T-helper 2 cell treated with Interferon-gamma antibody and Interleukin-4, amounts not matched to agents 5 μg/mL and 100 μg/mL, for 36 hours (primary cell): ENCODE data around the gene ZNF3.

Source experiments
- DNase-seq: peaks from one replicate; pipeline ENCODE4 v3.0.0; 2021; ENCODE audit warnings: low spot score
- H3K27ac Mint-ChIP-seq: one replicate; pipeline ENCODE4 v1.8.0; 2021; ENCODE audit warnings: mild to moderate bottlenecking, mixed read lengths
- H3K27me3 Mint-ChIP-seq: one replicate; pipeline ENCODE4 v1.8.0; 2021; ENCODE audit warnings: low read depth, mixed read lengths
- H3K36me3 Mint-ChIP-seq: one replicate; pipeline ENCODE4 v1.8.0; 2021; ENCODE audit warnings: low read depth, mixed read lengths
- H3K4me1 Mint-ChIP-seq: one replicate; pipeline ENCODE4 v1.8.0; 2021; ENCODE audit warnings: low read depth, mixed read lengths
- H3K4me3 Mint-ChIP-seq: one replicate; pipeline ENCODE4 v1.8.0; 2022; ENCODE audit warnings: mild to moderate bottlenecking, moderate library complexity, mixed read lengths
- H3K9me3 Mint-ChIP-seq: one replicate; pipeline ENCODE4 v1.8.0; 2021; ENCODE audit warnings: mixed read lengths

ZNF3 gene

DNA sequence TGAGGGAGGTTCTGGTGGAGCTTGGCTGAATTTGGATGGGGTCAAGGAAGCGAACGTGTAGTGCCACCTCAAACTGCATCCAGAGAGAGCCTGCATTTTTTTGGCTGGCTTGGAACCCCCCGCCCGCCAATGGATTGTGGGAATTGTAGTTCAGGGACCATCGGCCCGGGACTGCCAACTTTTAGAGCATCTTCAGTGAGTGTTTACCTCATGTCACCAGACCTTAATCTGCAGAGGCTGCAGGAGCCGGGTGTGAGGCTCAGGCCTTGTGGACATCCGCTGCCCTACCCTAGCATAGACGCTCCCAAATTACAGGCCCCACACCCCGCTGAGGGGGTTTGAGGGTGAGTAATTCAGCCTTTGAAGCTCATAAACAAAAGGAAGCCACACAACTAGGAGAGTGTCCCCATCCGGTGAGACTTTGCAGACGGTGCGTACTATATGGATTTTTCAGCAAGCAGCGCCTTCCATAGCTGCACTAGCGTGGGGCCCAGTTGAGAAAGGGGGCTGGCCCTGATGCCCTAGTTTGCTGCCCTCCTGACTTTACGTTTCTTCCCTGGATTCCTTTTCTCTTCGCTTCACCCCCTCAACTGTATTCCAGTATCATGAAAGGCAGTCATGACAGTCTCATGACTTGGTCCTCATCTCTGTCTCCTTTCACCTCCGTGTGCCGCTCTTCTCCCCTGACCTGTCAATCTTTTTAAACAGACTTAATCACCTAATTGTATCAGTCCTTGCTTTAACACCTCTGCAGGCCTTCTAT is 38.6 kb upstream of the ZNF3 start:
- Mint-ChIP-seq H3K27me3 (no peaks in the 10 kb centered on the region), H3K36me3 (peaks cover 20% of the 10 kb centered on the region), H3K4me1 (peaks cover 21% of the 10 kb centered on the region), H3K9me3 (no peaks in the 10 kb centered on the region), H3K4me3 (peak overlapping the region; percentile 96), H3K27ac (peak overlapping the region; percentile 97)
- DNase-seq = peak; percentile 71

DNA sequence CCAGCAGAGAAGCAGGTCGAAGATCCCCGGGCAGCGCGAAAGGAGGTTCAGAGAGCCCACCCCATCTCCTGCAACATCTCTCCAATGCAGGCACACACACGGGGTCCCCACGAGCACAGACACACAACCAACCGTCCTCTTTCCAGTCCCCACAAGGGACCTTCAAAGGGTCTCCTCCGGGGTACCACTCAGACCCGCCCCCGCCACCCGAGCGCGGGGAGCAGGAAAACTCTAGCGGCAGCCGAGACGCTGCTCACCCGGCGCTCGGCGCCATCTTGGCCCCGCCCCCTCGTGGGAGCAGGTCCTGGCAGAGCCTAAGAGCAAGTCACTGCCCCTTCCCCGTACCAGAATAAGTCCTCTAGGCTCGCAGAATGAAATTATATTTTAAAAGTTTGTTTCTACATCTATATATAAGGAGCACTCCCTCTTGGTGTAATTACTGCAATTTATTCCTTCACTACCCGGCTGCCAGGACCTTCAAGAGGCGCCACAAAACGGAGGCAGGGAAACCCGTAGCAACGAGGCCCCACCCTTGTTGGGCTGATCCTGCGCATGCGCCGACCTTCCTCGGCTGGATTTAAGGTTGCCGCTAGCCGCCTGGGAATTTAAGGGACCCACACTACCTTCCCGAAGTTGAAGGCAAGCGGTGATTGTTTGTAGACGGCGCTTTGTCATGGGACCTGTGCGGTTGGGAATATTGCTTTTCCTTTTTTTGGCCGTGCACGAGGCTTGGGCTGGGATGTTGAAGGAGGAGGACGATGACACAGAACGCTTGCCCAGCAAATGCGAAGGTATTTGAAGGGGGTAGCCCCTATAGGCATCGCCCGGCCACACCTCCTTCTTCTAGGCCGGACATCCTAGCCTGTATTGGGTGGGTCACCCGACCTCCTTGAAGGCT is 37.8 kb upstream of the ZNF3 start, which contains the start of the genes CNPY4 and TAF6:
TSS of gene CNPY4 (plus strand) at position 563 of the 898 bp plus-strand sequence. CDS start at position 674, 111 bp downstream.
TSS of gene TAF6 (minus strand) at position 287 of the 898 bp plus-strand sequence. CDS start 5,149 bp downstream, outside the sequence.
- H3K4me3 Mint-ChIP-seq = peak within 1 kb of the TSS; percentile 96
- peaks cover 13% of the 10 kb centered on the region for H3K4me1 Mint-ChIP-seq
- no peaks in the 10 kb centered on the region for H3K9me3 Mint-ChIP-seq
- no peaks in the 10 kb centered on the region for H3K27me3 Mint-ChIP-seq
- H3K36me3 Mint-ChIP-seq = peaks cover 12% of the 10 kb centered on the region
- peak within 1 kb of the TSS; percentile 97 for H3K27ac Mint-ChIP-seq
- peak; percentile 93 for DNase-seq

DNA sequence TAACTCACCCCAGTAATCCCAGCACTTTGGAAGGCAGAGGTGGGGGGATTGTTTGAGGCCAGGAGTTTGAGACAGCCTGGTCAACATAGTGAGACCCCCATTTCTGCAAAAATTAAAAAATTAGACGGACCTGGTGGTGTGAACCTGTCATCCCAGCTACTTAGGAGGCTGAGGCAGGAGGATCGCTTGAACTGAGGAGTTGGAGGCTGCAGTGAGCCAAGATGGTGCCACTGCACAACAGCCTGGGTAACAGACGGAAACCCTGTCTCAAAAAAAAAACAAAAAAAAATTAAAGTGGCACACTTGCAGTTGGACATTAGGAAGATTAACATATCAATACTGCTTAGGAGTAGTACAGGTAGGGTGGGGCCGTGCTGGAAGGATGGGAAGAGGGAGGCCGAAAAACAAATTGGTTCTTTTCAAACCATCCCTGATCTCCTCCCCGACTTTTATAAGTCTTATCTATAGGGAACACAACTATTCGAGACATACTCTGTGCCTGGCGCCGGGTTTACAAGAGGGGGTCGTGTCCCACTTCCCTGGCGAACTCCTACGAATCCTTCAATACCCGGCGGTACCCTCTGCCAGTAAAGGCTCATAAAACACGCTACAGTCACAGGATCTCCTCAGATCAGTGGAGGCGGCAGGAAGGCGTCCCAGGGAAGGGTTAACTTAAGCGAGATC is 37.0 kb upstream of the ZNF3 start:
- peaks cover 13% of the 10 kb centered on the region for H3K36me3 Mint-ChIP-seq
- peaks cover 11% of the 10 kb centered on the region for H3K4me1 Mint-ChIP-seq
- H3K9me3 Mint-ChIP-seq = no peaks in the 10 kb centered on the region
- no peaks in the 10 kb centered on the region for H3K27me3 Mint-ChIP-seq
- H3K4me3 Mint-ChIP-seq = peak overlapping the region; percentile 96
- no peak for DNase-seq
- H3K27ac Mint-ChIP-seq = peak overlapping the region; percentile 97

DNA sequence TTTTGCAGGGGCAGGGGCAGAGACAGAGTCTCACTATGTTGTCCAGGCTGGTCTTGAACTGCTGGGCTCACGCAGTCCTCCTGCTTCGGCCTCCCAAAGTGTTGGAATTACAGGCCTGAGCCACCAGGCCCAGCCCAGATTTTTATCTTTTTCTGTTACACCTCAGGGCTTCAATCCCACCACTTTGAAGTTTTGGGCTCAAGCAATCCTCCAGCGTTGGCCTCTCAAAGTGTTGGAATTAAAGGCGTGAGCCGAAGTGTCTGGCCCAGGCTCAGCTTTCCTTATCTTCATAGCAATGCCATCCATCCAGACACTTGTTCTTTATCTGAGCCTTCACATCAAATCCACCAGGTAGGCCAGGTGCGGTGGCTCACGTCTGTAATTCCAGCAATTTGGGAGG is 33.5 kb upstream of the ZNF3 start:
- Mint-ChIP-seq H3K4me3 (no peak overlapping the region), H3K27me3 (no peaks in the 10 kb centered on the region), H3K36me3 (peaks cover 30% of the 10 kb centered on the region), H3K4me1 (peaks cover 4% of the 10 kb centered on the region), H3K27ac (no peak overlapping the region), H3K9me3 (no peaks in the 10 kb centered on the region)
- DNase-seq = no peak

DNA sequence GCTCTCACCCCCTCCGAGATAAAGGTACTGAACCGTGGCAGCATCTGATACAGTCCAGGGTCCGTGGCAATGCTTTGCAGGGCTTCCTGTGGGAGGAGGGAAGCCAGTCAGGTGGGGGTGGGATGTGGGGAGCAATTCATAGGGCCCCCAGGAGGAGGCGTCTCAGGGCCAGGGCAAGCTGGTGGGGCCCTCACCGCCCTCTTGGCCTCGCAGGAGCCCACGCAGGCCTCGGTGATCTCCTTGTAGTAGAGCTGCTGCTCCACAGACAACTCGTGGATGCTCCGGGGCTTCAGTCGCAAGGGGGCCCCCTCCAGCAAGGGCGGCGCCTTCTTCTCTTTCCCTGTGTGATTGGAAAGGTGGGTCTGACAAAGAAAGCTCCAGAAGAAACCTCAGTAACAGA is 30.4 kb upstream of the ZNF3 start:
- no peaks in the 10 kb centered on the region for H3K27me3 Mint-ChIP-seq
- H3K36me3 Mint-ChIP-seq = peaks cover 43% of the 10 kb centered on the region
- no peak overlapping the region for H3K4me3 Mint-ChIP-seq

DNA sequence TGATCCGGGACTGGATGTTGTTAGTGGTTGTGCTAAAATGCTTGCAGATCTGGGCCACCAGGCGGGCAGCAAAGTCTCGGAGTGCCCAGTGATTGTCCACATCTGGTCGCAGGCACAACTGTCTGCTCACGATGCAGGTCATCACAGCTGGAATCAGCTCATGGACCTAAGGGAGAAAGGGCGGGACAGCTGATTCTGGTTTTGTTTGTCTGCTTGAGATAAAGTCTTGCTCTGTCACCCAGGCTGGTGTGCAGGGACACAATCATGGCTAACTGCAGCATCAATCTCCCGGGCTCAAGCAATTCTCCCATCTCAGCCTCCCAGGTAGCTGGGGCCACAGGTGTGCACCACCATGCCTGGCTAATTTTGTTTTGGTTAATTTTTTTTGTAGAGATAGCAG is 29.6 kb upstream of the ZNF3 start:
- no peak for DNase-seq
- Mint-ChIP-seq H3K4me1 (no peaks in the 10 kb centered on the region), H3K4me3 (no peak overlapping the region), H3K27ac (no peak overlapping the region), H3K9me3 (no peaks in the 10 kb centered on the region), H3K36me3 (peaks cover 43% of the 10 kb centered on the region), H3K27me3 (no peaks in the 10 kb centered on the region)

More for the DNA sequence above, 30.4 kb upstream of the ZNF3 start:
- no peak for DNase-seq
- no peak overlapping the region for H3K27ac Mint-ChIP-seq
- H3K4me1 Mint-ChIP-seq = no peaks in the 10 kb centered on the region
- H3K9me3 Mint-ChIP-seq = no peaks in the 10 kb centered on the region

DNA sequence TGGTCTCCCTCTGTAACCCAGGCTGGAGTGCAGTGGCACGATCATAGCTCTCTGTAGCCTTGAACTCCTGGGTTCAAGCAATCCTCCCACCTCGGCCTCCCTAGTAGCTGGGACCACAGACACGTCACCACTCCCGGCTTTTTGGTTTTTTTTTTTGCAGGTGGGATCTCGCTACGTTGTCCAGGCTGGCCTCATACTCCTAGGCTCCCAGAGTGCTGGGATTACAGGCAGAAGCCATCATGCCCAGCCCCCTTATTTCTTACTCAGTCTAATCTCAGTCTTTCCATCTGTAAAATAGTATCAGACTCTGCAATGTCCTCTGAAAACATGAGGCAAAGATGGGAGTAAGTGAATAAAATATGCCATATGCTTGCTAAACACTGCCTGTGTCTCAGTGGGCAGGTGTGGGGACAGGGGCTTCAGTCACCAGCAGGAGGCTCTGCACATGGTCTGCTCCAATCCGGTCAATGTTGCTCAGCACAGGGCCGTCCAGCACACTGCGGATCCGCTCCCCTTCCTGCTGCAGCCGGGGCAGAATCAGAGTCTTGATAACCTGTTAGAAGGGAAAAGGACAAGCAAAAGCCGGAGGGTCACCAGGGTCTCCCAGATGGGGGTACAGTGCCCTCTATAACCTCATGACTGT is 28.1 kb upstream of the ZNF3 start:
- H3K9me3 Mint-ChIP-seq = no peaks in the 10 kb centered on the region
- H3K27me3 Mint-ChIP-seq = no peaks in the 10 kb centered on the region
- H3K27ac Mint-ChIP-seq = no peak overlapping the region
- no peak for DNase-seq
- H3K36me3 Mint-ChIP-seq = peaks cover 39% of the 10 kb centered on the region
- no peaks in the 10 kb centered on the region for H3K4me1 Mint-ChIP-seq
- H3K4me3 Mint-ChIP-seq = no peak overlapping the region

DNA sequence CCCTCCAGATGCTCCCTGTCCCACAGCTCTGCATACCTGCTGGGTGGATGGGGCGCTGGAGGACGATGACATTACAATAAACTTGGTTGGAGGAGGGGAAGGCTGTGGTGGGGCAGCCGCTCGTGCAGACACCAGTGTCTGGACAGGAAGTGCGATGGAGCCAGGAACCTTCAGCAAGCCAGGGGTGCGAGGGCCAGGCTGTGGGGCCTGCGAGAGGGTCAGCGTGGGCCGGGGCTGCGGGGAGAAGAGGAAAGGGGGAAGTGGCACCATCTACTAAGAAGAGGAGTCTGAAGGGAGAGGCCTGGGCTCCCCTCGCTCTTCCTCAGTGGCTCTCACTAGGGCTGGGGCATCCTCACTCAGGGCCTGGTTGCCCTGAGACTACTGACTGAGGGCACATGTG is 26.4 kb upstream of the ZNF3 start:
- no peak overlapping the region for H3K27ac Mint-ChIP-seq
- H3K36me3 Mint-ChIP-seq = peaks cover 34% of the 10 kb centered on the region
- no peak overlapping the region for H3K4me3 Mint-ChIP-seq
- H3K27me3 Mint-ChIP-seq = no peaks in the 10 kb centered on the region
- no peak for DNase-seq
- H3K4me1 Mint-ChIP-seq = peaks cover 3% of the 10 kb centered on the region
- no peaks in the 10 kb centered on the region for H3K9me3 Mint-ChIP-seq

DNA sequence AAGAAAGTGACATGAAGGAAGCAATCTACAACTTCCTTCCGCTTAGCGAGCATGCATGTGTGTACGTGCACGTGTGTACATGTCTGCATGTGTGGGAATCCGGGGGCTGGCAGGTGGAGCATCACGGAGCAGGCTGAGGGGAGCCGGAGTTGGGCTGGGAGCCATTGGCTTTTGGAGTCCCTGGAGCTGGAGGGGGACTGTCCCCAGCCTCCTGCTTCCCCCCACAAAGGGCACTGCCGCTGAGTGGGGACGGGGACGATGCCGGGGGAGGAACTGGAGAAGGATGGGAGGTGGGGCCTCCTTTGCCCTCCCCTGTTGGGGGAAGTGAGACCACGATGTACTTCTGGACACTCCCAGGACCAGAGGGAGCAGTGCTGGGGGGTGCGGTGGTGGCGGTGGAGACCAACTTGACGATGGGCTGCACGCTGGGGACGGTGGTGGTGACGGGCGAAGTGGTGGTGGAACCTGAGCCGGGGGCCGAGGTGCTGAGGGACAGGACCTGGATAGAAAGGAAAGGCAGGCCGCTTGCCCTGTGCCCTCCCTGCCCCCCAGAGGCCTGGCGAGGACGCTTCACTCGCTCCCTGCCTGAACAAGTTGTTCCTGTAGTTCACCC is 25.7 kb upstream of the ZNF3 start:
- no peaks in the 10 kb centered on the region for H3K27me3 Mint-ChIP-seq
- DNase-seq = no peak
- no peak overlapping the region for H3K4me3 Mint-ChIP-seq
- no peak overlapping the region for H3K27ac Mint-ChIP-seq
- peaks cover 9% of the 10 kb centered on the region for H3K4me1 Mint-ChIP-seq
- H3K9me3 Mint-ChIP-seq = no peaks in the 10 kb centered on the region
- peaks cover 33% of the 10 kb centered on the region for H3K36me3 Mint-ChIP-seq

DNA sequence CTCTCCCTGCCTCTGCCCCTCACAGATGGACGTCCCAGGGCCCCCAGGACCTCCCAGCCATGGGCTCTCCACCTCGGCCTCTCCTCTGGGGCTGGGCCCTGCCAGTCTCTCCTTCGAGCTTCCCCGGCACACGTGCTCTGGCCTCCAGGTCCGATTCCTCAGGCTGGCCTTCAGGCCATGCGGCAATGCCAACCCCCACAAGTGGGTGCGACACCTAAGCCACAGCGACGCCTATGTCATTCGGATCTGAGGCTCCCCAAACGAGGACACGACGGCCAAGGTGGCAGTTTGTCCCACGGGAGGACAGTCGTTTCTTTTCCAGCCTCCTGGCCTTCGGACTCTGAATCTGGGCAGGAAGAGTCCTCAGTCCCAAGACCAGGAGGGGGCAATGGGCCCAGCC is 25.1 kb upstream of the ZNF3 start:
- Mint-ChIP-seq H3K4me3 (no peak overlapping the region), H3K27ac (no peak overlapping the region), H3K4me1 (peaks cover 9% of the 10 kb centered on the region), H3K27me3 (no peaks in the 10 kb centered on the region), H3K9me3 (no peaks in the 10 kb centered on the region), H3K36me3 (peaks cover 33% of the 10 kb centered on the region)
- DNase-seq = no peak

DNA sequence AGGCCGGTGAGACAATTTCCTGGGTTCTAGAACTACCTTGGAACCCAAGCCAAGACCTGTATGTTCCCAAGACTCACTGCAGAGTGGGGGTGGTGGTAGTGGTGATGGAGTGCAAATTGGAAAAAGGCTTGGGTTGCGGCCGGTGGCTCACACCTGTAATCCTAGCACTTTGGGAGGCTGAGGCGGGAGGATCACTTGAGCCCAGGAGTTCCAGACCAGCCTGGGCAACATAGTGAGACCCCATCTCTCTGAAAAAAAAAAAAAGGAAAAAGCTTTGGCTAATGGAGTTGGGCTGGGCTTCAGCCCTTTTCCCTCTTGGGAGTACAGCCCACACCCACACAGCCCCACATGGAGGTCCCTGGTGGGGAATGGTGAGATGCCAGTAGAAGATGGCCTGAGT is 24.0 kb upstream of the ZNF3 start:
- no peak for DNase-seq
- Mint-ChIP-seq H3K27me3 (no peaks in the 10 kb centered on the region), H3K27ac (no peak overlapping the region), H3K4me3 (no peak overlapping the region), H3K36me3 (peaks cover 30% of the 10 kb centered on the region), H3K4me1 (peaks cover 9% of the 10 kb centered on the region), H3K9me3 (no peaks in the 10 kb centered on the region)

DNA sequence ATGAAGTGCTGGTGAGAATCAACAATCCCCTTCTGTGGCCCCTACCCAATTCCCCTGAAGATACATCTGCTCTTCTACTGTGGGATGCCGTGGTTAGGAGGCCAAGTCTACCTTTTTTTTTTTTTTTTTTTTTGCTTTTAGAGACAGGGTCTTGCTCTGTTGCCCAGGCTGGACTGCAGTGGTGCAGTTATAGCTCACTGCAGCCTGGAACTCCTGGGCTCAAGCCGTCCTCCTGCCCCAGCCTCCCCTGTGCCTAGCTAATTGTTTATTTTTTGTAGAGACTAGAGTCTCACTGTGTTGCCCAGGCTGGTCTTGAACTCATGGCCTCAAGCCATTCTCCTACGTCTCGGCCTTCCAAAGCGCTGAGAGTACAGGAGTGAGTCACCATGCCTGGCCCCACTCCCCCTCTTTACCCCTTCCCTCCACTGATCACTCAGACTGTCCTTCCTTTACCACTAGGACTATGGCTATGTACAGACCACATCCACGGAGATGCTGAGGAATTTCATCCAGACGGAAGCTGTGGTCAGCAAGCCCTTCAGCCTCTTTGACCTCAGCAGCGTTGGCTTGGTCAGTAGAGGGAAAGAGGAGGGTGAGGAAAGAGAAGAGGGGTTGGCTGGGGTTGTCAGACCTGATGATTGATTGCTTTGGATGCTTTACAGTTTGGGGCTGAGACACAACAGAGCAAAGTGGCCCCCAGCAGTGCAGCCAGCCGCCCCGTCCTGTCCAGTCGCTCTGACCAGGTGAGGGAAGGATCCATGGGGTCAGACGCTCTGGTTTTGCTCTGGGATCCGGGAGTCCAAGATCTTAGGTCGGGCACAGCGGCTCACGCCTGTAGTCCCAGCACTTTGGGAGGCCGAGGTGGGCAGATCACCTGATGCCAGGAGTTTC is 21.7 kb upstream of the ZNF3 start:
- Mint-ChIP-seq H3K27ac (peak overlapping the region; percentile 52), H3K27me3 (no peaks in the 10 kb centered on the region), H3K36me3 (peaks cover 36% of the 10 kb centered on the region), H3K9me3 (no peaks in the 10 kb centered on the region), H3K4me1 (peaks cover 27% of the 10 kb centered on the region), H3K4me3 (peak overlapping the region; percentile 93)
- DNase-seq = no peak
